Neutrophil (primary cell): ENCODE measurements around the gene ACKR1.

Source experiments
- H3K27ac ChIP-seq: fragments of 200-600 bp; sonication (generic); 2 replicates; pipeline ENCODE4 v1.5.1; 2016; ENCODE audit warnings: mild to moderate bottlenecking, moderate library complexity
- H3K27me3 ChIP-seq: fragments of 200-600 bp; sonication (generic); 2 replicates; pipeline ENCODE4 v1.6.0; 2016; ENCODE audit warnings: mild to moderate bottlenecking
- H3K36me3 ChIP-seq: fragments of 200-600 bp; sonication (generic); 2 replicates; pipeline ENCODE4 v1.5.1; 2017
- H3K4me1 ChIP-seq, 2 experiments: fragments of 200-600 bp in 1 of 2; sonication (generic) in 1 of 2; 1 replicate in 1 of 2; 2 replicates in 1 of 2; pipeline versions ENCODE4 v1.5.1 to v1.6.1; 2013 to 2016; ENCODE audit warnings: low read depth in 1 of 2, low read length in 1 of 2, mild to moderate bottlenecking in 1 of 2, moderate library complexity in 1 of 2; ENCODE audit not compliant: control insufficient read depth in 1 of 2, insufficient read depth in 1 of 2
- H3K4me3 ChIP-seq, 2 experiments: fragments of 200-600 bp in 1 of 2; sonication (generic) in 1 of 2; 1 replicate in 1 of 2; 2 replicates in 1 of 2; pipeline ENCODE4 v1.5.1; 2013 to 2016; ENCODE audit warnings: low read depth in 1 of 2, low read length in 1 of 2, mild to moderate bottlenecking in 1 of 2, moderate library complexity in 1 of 2
- H3K9me3 ChIP-seq: fragments of 200-600 bp; sonication (generic); 2 replicates; pipeline ENCODE4 v1.5.1; 2016
- TF ChIP-seq, protein P1 (sequence below): fragments of 200-600 bp; sonication (generic); IDR thresholded peaks from 2 replicates; pipeline ENCODE4 v1.5.1; 2016; ENCODE audit warnings: antibody characterized with exemption

The ACKR1 gene

DNA sequence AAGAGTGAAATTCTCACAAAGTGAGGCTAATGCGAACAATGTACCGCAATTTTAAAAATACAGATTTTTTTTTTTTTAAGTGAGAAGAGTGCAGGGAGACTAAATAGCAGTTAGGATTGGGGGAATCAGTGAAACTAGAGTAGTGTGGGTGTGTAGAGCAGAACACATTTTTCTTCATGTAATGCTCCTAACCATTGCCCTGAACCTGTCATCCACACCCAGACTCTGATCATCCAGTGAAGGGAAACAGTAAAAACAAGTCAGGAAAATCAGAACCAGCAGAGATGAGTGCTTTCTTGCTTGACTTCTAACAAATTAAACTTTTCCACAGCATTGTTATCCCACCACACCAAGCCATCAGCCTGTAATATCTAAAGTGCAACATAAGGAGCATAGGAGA, 24.2 kb upstream of the ACKR1 start:
- peaks cover 94% of the 10 kb centered on the region for H3K27me3 ChIP-seq
- H3K27ac ChIP-seq = no peak overlapping the region
- TF ChIP-seq, protein P1, sequence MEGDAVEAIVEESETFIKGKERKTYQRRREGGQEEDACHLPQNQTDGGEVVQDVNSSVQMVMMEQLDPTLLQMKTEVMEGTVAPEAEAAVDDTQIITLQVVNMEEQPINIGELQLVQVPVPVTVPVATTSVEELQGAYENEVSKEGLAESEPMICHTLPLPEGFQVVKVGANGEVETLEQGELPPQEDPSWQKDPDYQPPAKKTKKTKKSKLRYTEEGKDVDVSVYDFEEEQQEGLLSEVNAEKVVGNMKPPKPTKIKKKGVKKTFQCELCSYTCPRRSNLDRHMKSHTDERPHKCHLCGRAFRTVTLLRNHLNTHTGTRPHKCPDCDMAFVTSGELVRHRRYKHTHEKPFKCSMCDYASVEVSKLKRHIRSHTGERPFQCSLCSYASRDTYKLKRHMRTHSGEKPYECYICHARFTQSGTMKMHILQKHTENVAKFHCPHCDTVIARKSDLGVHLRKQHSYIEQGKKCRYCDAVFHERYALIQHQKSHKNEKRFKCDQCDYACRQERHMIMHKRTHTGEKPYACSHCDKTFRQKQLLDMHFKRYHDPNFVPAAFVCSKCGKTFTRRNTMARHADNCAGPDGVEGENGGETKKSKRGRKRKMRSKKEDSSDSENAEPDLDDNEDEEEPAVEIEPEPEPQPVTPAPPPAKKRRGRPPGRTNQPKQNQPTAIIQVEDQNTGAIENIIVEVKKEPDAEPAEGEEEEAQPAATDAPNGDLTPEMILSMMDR = no peak
- no peak overlapping the region for H3K4me3 ChIP-seq
- H3K4me1 ChIP-seq = no peaks in the 10 kb centered on the region
- no peaks in the 10 kb centered on the region for H3K9me3 ChIP-seq
- H3K36me3 ChIP-seq = no peaks in the 10 kb centered on the region

DNA sequence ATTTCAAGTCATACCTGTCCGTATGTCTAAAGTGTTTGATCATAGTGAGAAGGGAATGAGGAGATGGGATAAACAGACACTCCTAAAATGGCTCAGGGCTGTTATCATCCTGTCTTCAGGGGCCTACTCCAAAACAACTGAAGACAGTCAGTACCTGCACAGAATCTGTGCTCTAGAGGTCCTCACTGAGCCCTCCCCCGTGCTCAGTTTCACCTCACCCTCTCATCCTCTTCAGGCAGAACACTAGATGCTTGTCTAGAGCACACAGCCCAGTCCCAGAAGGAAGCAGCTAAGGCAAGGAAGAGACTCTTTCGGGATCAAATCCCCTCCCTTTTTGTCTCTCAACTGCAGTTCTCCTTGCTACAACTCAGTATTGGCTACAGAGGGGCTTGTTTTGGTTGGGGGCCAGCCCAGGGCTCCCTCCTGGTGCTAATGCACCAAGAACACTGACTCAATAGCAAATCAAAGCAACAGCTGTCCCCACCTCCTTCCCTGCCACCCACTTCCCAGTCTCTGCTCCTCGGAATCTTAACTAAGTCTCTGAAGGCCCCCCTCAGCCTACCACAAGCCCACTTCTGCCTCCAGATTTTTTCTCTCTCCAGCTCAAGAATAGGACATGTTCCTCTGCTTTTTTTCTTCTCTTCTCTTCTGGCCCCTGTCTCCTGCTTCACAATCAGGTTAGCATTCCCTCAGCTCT, 23.2 kb upstream of the ACKR1 start:
- Histone ChIP-seq H3K4me3 (no peak overlapping the region), H3K27ac (no peak overlapping the region), H3K9me3 (no peaks in the 10 kb centered on the region), H3K36me3 (no peaks in the 10 kb centered on the region), H3K27me3 (peaks cover 95% of the 10 kb centered on the region), H3K4me1 (no peaks in the 10 kb centered on the region)
- TF ChIP-seq, protein P1 = no peak

GRCh38 chr1:159184201-159184600, 20.5 kb upstream of the ACKR1 start:
- no peaks in the 10 kb centered on the region for H3K36me3 ChIP-seq
- no peak overlapping the region for H3K4me3 ChIP-seq
- no peak overlapping the region for H3K27ac ChIP-seq
- TF ChIP-seq, protein P1 = no peak
- H3K27me3 ChIP-seq = peaks cover 96% of the 10 kb centered on the region
- H3K9me3 ChIP-seq = no peaks in the 10 kb centered on the region
- no peaks in the 10 kb centered on the region for H3K4me1 ChIP-seq

GRCh38 chr1:159185121-159185520, 19.6 kb upstream of the ACKR1 start:
- Histone ChIP-seq H3K36me3 (no peaks in the 10 kb centered on the region), H3K4me3 (no peak overlapping the region), H3K27me3 (peaks cover 96% of the 10 kb centered on the region), H3K9me3 (no peaks in the 10 kb centered on the region), H3K4me1 (no peaks in the 10 kb centered on the region), H3K27ac (no peak overlapping the region)
- TF ChIP-seq, protein P1 = no peak

GRCh38 chr1:159187033-159187432, 17.6 kb upstream of the ACKR1 start:
- H3K9me3 ChIP-seq = no peaks in the 10 kb centered on the region
- TF ChIP-seq, protein P1 = no peak
- H3K4me1 ChIP-seq = no peaks in the 10 kb centered on the region
- no peak overlapping the region for H3K4me3 ChIP-seq
- no peak overlapping the region for H3K27ac ChIP-seq
- H3K36me3 ChIP-seq = no peaks in the 10 kb centered on the region
- H3K27me3 ChIP-seq = peaks cover 96% of the 10 kb centered on the region
